K562 (cell line): ENCODE measurements around the gene NUCKS1. TPM values are rescaled to one million over a fixed set of nuclear protein-coding genes. Genes with fewer than 3 reads are reported as not detected.

Source experiments
- ATF7 ChIP-seq: fragments of 450-650 bp; IDR thresholded peaks from 2 replicates; pipeline ENCODE4 v1.7.1; 2014; ENCODE audit warnings: mild to moderate bottlenecking, moderate library complexity
- EWSR1 ChIP-seq: fragments of 450-650 bp; IDR thresholded peaks from 2 replicates; pipeline ENCODE4 v1.6.1; 2018; ENCODE audit warnings: borderline replicate concordance, mild to moderate bottlenecking, low read depth, moderate library complexity; ENCODE audit not compliant: partially characterized antibody
- KLF16 ChIP-seq: IDR thresholded peaks from 2 replicates; pipeline ENCODE4 v1.6.1; 2016; ENCODE audit warnings: antibody characterized with exemption
- NEUROD1 ChIP-seq: fragments of 150-350 bp; IDR thresholded peaks from 2 replicates; pipeline ENCODE4 v1.6.1; 2014; ENCODE audit warnings: borderline replicate concordance, low read length, low read depth; ENCODE audit not compliant: partially characterized antibody
- RB1 ChIP-seq: fragments of 450-650 bp; IDR thresholded peaks from 2 replicates; pipeline ENCODE4 v1.6.1; 2017; ENCODE audit warnings: low read depth, mild to moderate bottlenecking
- RCOR1 ChIP-seq, 2 experiments: IDR thresholded peaks; 2 replicates each; pipeline ENCODE4 v1.6.1; 2012; ENCODE audit warnings: low read depth in 2 of 2, low read length in 2 of 2, borderline replicate concordance in 1 of 2, improper control_type of control experiment in 1 of 2
- SMC3 ChIP-seq: conservative IDR thresholded peaks from 2 replicates; pipeline ENCODE4 v1.6.1; 2011; ENCODE audit warnings: low read depth, low read length, improper control_type of control experiment; ENCODE audit not compliant: insufficient read depth
- TBL1XR1 ChIP-seq, 2 experiments: IDR thresholded peaks; 2 replicates each; pipeline ENCODE4 v1.6.1; 2012; ENCODE audit warnings: improper control_type of control experiment in 2 of 2, low read length in 2 of 2, mild to moderate bottlenecking in 1 of 2
- TFAP4 ChIP-seq: sonication (generic); formaldehyde crosslinking; IDR thresholded peaks from 2 replicates; pipeline ENCODE4 v1.8.0; 2022; ENCODE audit warnings: missing genetic modification reagents, mild to moderate bottlenecking, moderate library complexity, borderline replicate concordance
- ZC3H11A ChIP-seq: IDR thresholded peaks from 2 replicates; pipeline ENCODE4 v1.6.1; 2012; ENCODE audit warnings: low read depth, low read length, improper control_type of control experiment
- ZNF165 ChIP-seq: fragments of 250-450 bp; sonication (Bioruptor Pico); IDR thresholded peaks from 2 replicates; pipeline ENCODE4 v1.4.0; 2020; ENCODE audit warnings: borderline replicate concordance
- ZNF57 ChIP-seq: fragments of 450-650 bp; formaldehyde crosslinking; IDR thresholded peaks from 2 replicates; pipeline ENCODE4 v1.4.0; 2020; ENCODE audit warnings: mild to moderate bottlenecking, moderate library complexity
- polyA plus RNA-seq, 8 experiments: library from polyadenylated mRNA; depleted of rRNA in 4 of 8; stranded (reverse) in 5 of 8; unstranded in 3 of 8; fragments of >200 nt; fragmentation: Nextera tagmentation in 2 of 8; fragmentation: Illumina TruSeq in 1 of 8; extraction: Ambion mirVana in 2 of 8; extraction: Trizol in 1 of 8; gene quantifications; 2 replicates each; pipeline versions ENCODE4 v1.2.1 to v1.2.3, GENCODE V29; 2011 to 2014; ENCODE audit warnings: inconsistent platforms in 1 of 8, missing spikeins in 1 of 8
- total RNA-seq, 7 experiments: library from RNA; depleted of rRNA in 6 of 7; stranded (reverse); fragments of >200 nt in 6 of 7; fragmentation: Illumina TruSeq in 2 of 7; extraction: Trizol in 2 of 7; gene quantifications; 2 replicates each; pipeline versions ENCODE4 v1.2.1 to v1.2.3, GENCODE V29; 2011 to 2021; ENCODE audit warnings: low replicate concordance in 1 of 7
- TF ChIP-seq, protein P1 (sequence below): sonication (generic); formaldehyde crosslinking; IDR thresholded peaks from 2 replicates; pipeline ENCODE4 v1.8.0; 2022; ENCODE audit warnings: mild to moderate bottlenecking, low read depth, missing genetic modification reagents
- TF ChIP-seq, protein P2 (sequence below), 2 experiments: fragments of 450-650 bp; formaldehyde crosslinking in 1 of 2; IDR thresholded peaks; 2 replicates each; pipeline versions ENCODE4 v1.4.0 to v1.6.1; 2014 to 2020; ENCODE audit warnings: mild to moderate bottlenecking in 2 of 2, borderline replicate concordance in 1 of 2, low read depth in 1 of 2
- TF ChIP-seq, protein P3 (sequence below): sonication (generic); formaldehyde crosslinking; IDR thresholded peaks from 2 replicates; pipeline ENCODE4 v1.9.0; 2022; ENCODE audit warnings: mild to moderate bottlenecking, missing genetic modification reagents

NUCKS1 gene
- total and polyA plus RNA-seq, 9 of the 15 experiments (the other 6 are each of a cell fraction or from before 2014, with no cell fraction given), result 66.7 to 244 (median 149) TPM

DNA sequence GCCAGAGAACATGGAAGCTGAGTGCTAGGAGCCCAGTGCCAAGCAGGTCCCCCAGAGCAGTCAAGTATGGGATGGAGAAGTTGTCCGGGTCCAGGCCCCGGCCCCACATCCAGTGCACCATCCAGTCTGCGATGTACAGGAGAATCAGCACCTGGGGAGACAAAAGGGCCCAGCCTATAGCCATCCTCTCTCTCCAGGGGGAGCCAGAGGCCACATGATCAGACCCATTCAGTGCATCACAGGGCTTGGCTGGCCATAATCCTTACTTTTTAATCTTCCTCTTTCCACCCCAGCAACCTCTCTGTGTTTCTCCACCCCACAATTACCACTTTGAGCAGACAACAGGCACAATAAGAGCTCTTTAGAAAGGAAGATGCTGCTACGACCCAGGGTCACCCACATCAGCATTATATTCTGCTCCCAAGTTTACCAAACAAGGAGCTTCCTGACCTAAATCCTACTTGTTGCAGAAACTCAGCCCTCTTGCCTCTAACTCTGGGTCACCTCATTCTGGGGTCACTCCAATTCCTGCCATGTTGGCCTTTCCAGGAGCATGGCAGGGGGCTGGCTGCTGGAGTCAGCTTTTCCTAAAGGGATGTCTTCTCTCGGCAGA, 41.7 kb upstream of the NUCKS1 start (continued):
- TF ChIP-seq, protein P1, sequence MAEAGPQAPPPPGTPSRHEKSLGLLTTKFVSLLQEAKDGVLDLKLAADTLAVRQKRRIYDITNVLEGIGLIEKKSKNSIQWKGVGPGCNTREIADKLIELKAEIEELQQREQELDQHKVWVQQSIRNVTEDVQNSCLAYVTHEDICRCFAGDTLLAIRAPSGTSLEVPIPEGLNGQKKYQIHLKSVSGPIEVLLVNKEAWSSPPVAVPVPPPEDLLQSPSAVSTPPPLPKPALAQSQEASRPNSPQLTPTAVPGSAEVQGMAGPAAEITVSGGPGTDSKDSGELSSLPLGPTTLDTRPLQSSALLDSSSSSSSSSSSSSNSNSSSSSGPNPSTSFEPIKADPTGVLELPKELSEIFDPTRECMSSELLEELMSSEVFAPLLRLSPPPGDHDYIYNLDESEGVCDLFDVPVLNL, result no peak
- TF ChIP-seq ZC3H11A (0 out of 2 replicates have a peak, but pooled peaks have one; percentile 36), ATF7 (0 out of 2 replicates have a peak, but pooled peaks have one; percentile 29), EWSR1 (no peak), TBL1XR1 (IDR thresholded peaks at IDR 0.05; ENCODE audit: low read length in 2 of 2) (peak; percentile 42 to 51; a peak in 3 of 4 replicates), NEUROD1 (no peak), ZNF57 (no peak), RCOR1 (IDR thresholded peaks at IDR 0.05; ENCODE audit: borderline replicate concordance in 1 of 2, low read depth in 2 of 2, low read length in 2 of 2) (peak; percentile 19 to 87; a peak in 2 of 4 replicates), KLF16 (0 out of 2 replicates have a peak, but pooled peaks have one; percentile 54), SMC3 (peak; percentile 96), RB1 (peak; percentile 61; the same call in 1 of the 2 replicates), ZNF165 (CRISPR knock-in tag) (no peak), TFAP4 (CRISPR knock-in tag) (peak; percentile 30; the same call in 1 of the 2 replicates)
- TF ChIP-seq, protein P2, sequence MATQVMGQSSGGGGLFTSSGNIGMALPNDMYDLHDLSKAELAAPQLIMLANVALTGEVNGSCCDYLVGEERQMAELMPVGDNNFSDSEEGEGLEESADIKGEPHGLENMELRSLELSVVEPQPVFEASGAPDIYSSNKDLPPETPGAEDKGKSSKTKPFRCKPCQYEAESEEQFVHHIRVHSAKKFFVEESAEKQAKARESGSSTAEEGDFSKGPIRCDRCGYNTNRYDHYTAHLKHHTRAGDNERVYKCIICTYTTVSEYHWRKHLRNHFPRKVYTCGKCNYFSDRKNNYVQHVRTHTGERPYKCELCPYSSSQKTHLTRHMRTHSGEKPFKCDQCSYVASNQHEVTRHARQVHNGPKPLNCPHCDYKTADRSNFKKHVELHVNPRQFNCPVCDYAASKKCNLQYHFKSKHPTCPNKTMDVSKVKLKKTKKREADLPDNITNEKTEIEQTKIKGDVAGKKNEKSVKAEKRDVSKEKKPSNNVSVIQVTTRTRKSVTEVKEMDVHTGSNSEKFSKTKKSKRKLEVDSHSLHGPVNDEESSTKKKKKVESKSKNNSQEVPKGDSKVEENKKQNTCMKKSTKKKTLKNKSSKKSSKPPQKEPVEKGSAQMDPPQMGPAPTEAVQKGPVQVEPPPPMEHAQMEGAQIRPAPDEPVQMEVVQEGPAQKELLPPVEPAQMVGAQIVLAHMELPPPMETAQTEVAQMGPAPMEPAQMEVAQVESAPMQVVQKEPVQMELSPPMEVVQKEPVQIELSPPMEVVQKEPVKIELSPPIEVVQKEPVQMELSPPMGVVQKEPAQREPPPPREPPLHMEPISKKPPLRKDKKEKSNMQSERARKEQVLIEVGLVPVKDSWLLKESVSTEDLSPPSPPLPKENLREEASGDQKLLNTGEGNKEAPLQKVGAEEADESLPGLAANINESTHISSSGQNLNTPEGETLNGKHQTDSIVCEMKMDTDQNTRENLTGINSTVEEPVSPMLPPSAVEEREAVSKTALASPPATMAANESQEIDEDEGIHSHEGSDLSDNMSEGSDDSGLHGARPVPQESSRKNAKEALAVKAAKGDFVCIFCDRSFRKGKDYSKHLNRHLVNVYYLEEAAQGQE (IDR thresholded peaks at IDR 0.05; ENCODE audit: borderline replicate concordance), result peak; percentile 91
- TF ChIP-seq, protein P2 (CRISPR knock-in tag; IDR thresholded peaks at IDR 0.05; ENCODE audit: low read depth), result no peak
- TF ChIP-seq, protein P3, sequence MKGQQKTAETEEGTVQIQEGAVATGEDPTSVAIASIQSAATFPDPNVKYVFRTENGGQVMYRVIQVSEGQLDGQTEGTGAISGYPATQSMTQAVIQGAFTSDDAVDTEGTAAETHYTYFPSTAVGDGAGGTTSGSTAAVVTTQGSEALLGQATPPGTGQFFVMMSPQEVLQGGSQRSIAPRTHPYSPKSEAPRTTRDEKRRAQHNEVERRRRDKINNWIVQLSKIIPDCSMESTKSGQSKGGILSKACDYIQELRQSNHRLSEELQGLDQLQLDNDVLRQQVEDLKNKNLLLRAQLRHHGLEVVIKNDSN (CRISPR knock-in tag), result peak; percentile 48; the same call in 1 of the 2 replicates
